Aorta (tissue), 5 donors: ENCODE results near the gene TCP11L1. TPM values are rescaled to one million over a fixed set of nuclear protein-coding genes. Genes with fewer than 3 reads are reported as not detected.
A peak's percentile ranks its signal among the peaks of the same experiment; 100 is the strongest.
"Not testable (repeated sequence)": the region's sequence is repeated elsewhere in the genome, so short reads cannot be mapped to it uniquely, and the experiment has no call there.

ENCODE experiments used
- ATAC-seq: fragments of 200-7000 bp; cut with Tn5 transposase; one replicate; pipeline ENCODE4 v1.9.1; 2022; ENCODE audit warnings: moderate library complexity; ENCODE audit not compliant: low FRiP score
- DNase-seq, 2 donors: peaks; one replicate each; pipeline ENCODE4 v3.0.0-alpha.2; 2020
- H3K27ac ChIP-seq, 2 donors: one replicate each; pipeline ENCODE4 v1.5.1; 2013; ENCODE audit warnings: low read length in 2 of 2, mild to moderate bottlenecking in 2 of 2, moderate library complexity in 2 of 2, control low read depth in 1 of 2, inconsistent platforms in 1 of 2, low read depth in 1 of 2
- H3K27me3 ChIP-seq, 2 donors: one replicate each; pipeline ENCODE4 v1.6.1; 2013; ENCODE audit warnings: control low read depth in 1 of 2, low read length in 1 of 2, mild to moderate bottlenecking in 1 of 2, moderate library complexity in 1 of 2; ENCODE audit not compliant: insufficient read depth in 2 of 2, control insufficient read depth in 1 of 2
- H3K36me3 ChIP-seq, 2 donors: one replicate each; pipeline ENCODE4 v1.6.1; 2013; ENCODE audit warnings: control low read depth in 1 of 2, low read length in 1 of 2, mild to moderate bottlenecking in 1 of 2; ENCODE audit not compliant: insufficient read depth in 2 of 2, control insufficient read depth in 1 of 2
- H3K4me1 ChIP-seq, 2 donors: one replicate each; pipeline ENCODE4 v1.6.1; 2013; ENCODE audit warnings: low read length in 2 of 2, control low read depth in 1 of 2, mild to moderate bottlenecking in 1 of 2, moderate library complexity in 1 of 2; ENCODE audit not compliant: insufficient read depth in 2 of 2, control insufficient read depth in 1 of 2
- H3K4me3 ChIP-seq, 2 donors: one replicate each; pipeline ENCODE4 v1.5.1; 2013; ENCODE audit warnings: low read length in 2 of 2, control low read depth in 1 of 2, mild to moderate bottlenecking in 1 of 2
- H3K9me3 ChIP-seq: one replicate; pipeline ENCODE4 v1.6.1; 2013; ENCODE audit warnings: mild to moderate bottlenecking, low read length; ENCODE audit not compliant: control insufficient read depth
- WGBS, 2 donors: extraction: QIAGEN DNeasy Blood & Tissue Kit; methylation state at CpG; one replicate each; pipeline ENCODE4 v1.1.7; 2013; 5-methylcytosine and 5-hydroxymethylcytosine counted together
- intact Hi-C, 2 donors: fragments of 100-400 bp; cut with DNase I; formaldehyde crosslinking; loops; one replicate each; pipeline versions ENCODE4 v1.14.2 to v1.15.0; 2022
- polyA plus RNA-seq, 2 donors: library from polyadenylated mRNA; stranded (reverse); fragments of 200-250 nt; gene quantifications; one replicate each; pipeline ENCODE4 v1.2.3, GENCODE V29; 2013
- total RNA-seq, 2 donors: library from RNA; stranded (reverse); fragmentation: NEBNext Ultra II Directional; extraction: Animal tissue kit (Norgen Biotek cat#: 25700); gene quantifications; one replicate each; pipeline ENCODE4 v1.2.1, GENCODE V29; 2021
- donor health status: healthy with polysubstance abuse.
- donor health status: Bipolar disorder and iron deficiency.
- donor health status: DM: no; HTN: no; CAD: no.
- donor health status: DM: no; HTN: no; CAD: no.
- donor health status: DM: yes; HTN: yes; CAD: no.

The TCP11L1 gene
- total and polyA plus RNA-seq, 4 donors = 10.8 to 39.4 (median 23.7) TPM

- 89 to 94% methylated on average over 3 of the region's 3 CpGs for WGBS, 2 donors
- Histone ChIP-seq H3K4me3 (no peak overlapping the region), H3K27me3 (no peaks in the 10 kb centered on the region), H3K9me3 (no peaks in the 10 kb centered on the region), H3K4me1 (no peaks in the 10 kb centered on the region), H3K27ac (no peak overlapping the region), H3K36me3 (no peaks in the 10 kb centered on the region)
- no peak for ATAC-seq
- intact Hi-C loops = no loop called here
- DNase-seq = no peak
Measured at GRCh38 chr11:33025339-33025722, 14.0 kb upstream of the TCP11L1 start.

- 93 to 95% methylated on average over 2 of the region's 2 CpGs for WGBS, 2 donors
- H3K4me1 ChIP-seq = no peaks in the 10 kb centered on the region
Measured at GRCh38 chr11:33027233-33027632, 12.1 kb upstream of the TCP11L1 start.

GRCh38 chr11:33027846-33028536 lies 11.4 kb upstream of the TCP11L1 start:
- no peaks in the 10 kb centered on the region for H3K36me3 ChIP-seq
- H3K9me3 ChIP-seq = no peaks in the 10 kb centered on the region
- WGBS, 2 donors = 69 to 70% methylated on average over 4 of the region's 4 CpGs
- no peak for ATAC-seq
- H3K27me3 ChIP-seq = no peaks in the 10 kb centered on the region
- intact Hi-C loops = no loop called here
- no peak overlapping the region for H3K27ac ChIP-seq
- DNase-seq = no peak
- H3K4me3 ChIP-seq = no peak overlapping the region
- H3K4me1 ChIP-seq = no peaks in the 10 kb centered on the region

More at GRCh38 chr11:33027233-33027632, 12.1 kb upstream of the TCP11L1 start:
- Histone ChIP-seq H3K27me3 (no peaks in the 10 kb centered on the region), H3K4me3 (no peak overlapping the region), H3K27ac (no peak overlapping the region), H3K36me3 (no peaks in the 10 kb centered on the region), H3K9me3 (no peaks in the 10 kb centered on the region)
- intact Hi-C loops = no loop called here
- ATAC-seq = no peak
- DNase-seq = no peak

GRCh38 chr11:33028537-33028914 lies 10.8 kb upstream of the TCP11L1 start:
- no peak overlapping the region for H3K27ac ChIP-seq
- WGBS, 2 donors = 68 to 73% methylated on average over 2 of the region's 2 CpGs

GRCh38 chr11:33029218-33029617 lies 10.2 kb upstream of the TCP11L1 start:
- H3K4me3 ChIP-seq, H3K27ac ChIP-seq, ATAC-seq, DNase-seq, intact Hi-C loops, H3K9me3 ChIP-seq, H3K36me3 ChIP-seq, H3K4me1 ChIP-seq, H3K27me3 ChIP-seq: not testable (repeated sequence)
- 91 to 96% methylated on average over 6 of the region's 6 CpGs for WGBS, 2 donors

More at GRCh38 chr11:33028537-33028914, 10.8 kb upstream of the TCP11L1 start:
- H3K36me3 ChIP-seq = no peaks in the 10 kb centered on the region
- intact Hi-C loops = no loop called here
- no peaks in the 10 kb centered on the region for H3K4me1 ChIP-seq
- no peaks in the 10 kb centered on the region for H3K27me3 ChIP-seq
- ATAC-seq = no peak
- H3K4me3 ChIP-seq = no peak overlapping the region
- no peaks in the 10 kb centered on the region for H3K9me3 ChIP-seq
- DNase-seq = no peak

GRCh38 chr11:33033493-33033892 lies 5.9 kb upstream of the TCP11L1 start:
- Histone ChIP-seq H3K36me3 (no peaks in the 10 kb centered on the region), H3K9me3 (no peaks in the 10 kb centered on the region), H3K4me3 (no peak overlapping the region), H3K27ac (no peak overlapping the region), H3K27me3 (no peaks in the 10 kb centered on the region), H3K4me1 (no peaks in the 10 kb centered on the region)
- no peak for ATAC-seq
- 63 to 66% methylated on average over 4 of the region's 4 CpGs for WGBS, 2 donors
- intact Hi-C loops = no loop called here
- no peak for DNase-seq

- no peak for DNase-seq
- 90 to 100% methylated on average over 1 of the region's 1 CpG for WGBS, 2 donors
- Histone ChIP-seq H3K4me3 (no peak overlapping the region), H3K9me3 (no peaks in the 10 kb centered on the region), H3K4me1 (no peaks in the 10 kb centered on the region), H3K27ac (no peak overlapping the region), H3K36me3 (no peaks in the 10 kb centered on the region), H3K27me3 (no peaks in the 10 kb centered on the region)
- ATAC-seq = no peak
- intact Hi-C loops = no loop called here
Measured at GRCh38 chr11:33035011-33035410, 4.4 kb upstream of the TCP11L1 start.

GRCh38 chr11:33040033-33040861 lies 875 bp downstream of the TCP11L1 start:
- Histone ChIP-seq H3K27me3 (no peaks in the 10 kb centered on the region), H3K4me1 (peaks cover 0 to 8% of the 10 kb centered on the region in 2 donors), H3K36me3 (peaks cover 0 to 3% of the 10 kb centered on the region in 2 donors), H3K9me3 (no peaks in the 10 kb centered on the region), H3K4me3 (peak overlapping the region; percentile 23 to 89), H3K27ac (peak overlapping the region; percentile 14 to 43)
- intact Hi-C loops = loop anchor here (10.0 kb wide), 2 partner anchors 115 to 145 kb away; partner anchors contain the start of gene QSER1 (in 1 of the 2)
- 4% methylated on average over 30 of the region's 30 CpGs for WGBS, 2 donors
- DNase-seq (no peak), ATAC-seq (peak; percentile 24)
